Activated effector memory CD4-positive, alpha-beta T cell treated with anti-CD3 and anti-CD28 coated beads, Interleukin-2, amount 50 U/mL, for 16 hours (primary cell): ENCODE measurements around the gene PCSK6.

Source experiments
- DNase-seq: peaks from one replicate; pipeline ENCODE4 v3.0.0-alpha.2; 2020

Gene PCSK6

GRCh38 chr15:101444807-101445508 is 44.5 kb downstream of the PCSK6 start:
- DNase-seq: no peak

GRCh38 chr15:101444015-101444414 is 45.5 kb downstream of the PCSK6 start:
- no peak for DNase-seq

- DNase-seq: no peak
Observed at GRCh38 chr15:101442272-101442671, 47.2 kb downstream of the PCSK6 start.

- DNase-seq: no peak
Observed at GRCh38 chr15:101441696-101442095, 47.8 kb downstream of the PCSK6 start.

GRCh38 chr15:101440846-101441590 is 48.5 kb downstream of the PCSK6 start:
- no peak for DNase-seq

- DNase-seq: no peak
Observed at GRCh38 chr15:101439920-101440319, 49.6 kb downstream of the PCSK6 start.

- DNase-seq: no peak
Observed at GRCh38 chr15:101439285-101439919, 50.1 kb downstream of the PCSK6 start.

- DNase-seq: no peak
Observed at GRCh38 chr15:101438482-101439284, 50.8 kb downstream of the PCSK6 start.

- no peak for DNase-seq
Observed at GRCh38 chr15:101437618-101438481, 51.7 kb downstream of the PCSK6 start.

- no peak for DNase-seq
Observed at GRCh38 chr15:101437209-101437608, 52.3 kb downstream of the PCSK6 start.

- DNase-seq: no peak
Observed at GRCh38 chr15:101436526-101436925, 53.0 kb downstream of the PCSK6 start.

- DNase-seq: no peak
Observed at GRCh38 chr15:101435761-101436160, 53.7 kb downstream of the PCSK6 start.

GRCh38 chr15:101434032-101434920 is 55.2 kb downstream of the PCSK6 start:
- DNase-seq: no peak

- DNase-seq: no peak
Observed at GRCh38 chr15:101433396-101433795, 56.1 kb downstream of the PCSK6 start.

GRCh38 chr15:101432982-101433381 is 56.5 kb downstream of the PCSK6 start:
- DNase-seq: no peak

- DNase-seq: no peak
Observed at GRCh38 chr15:101431748-101432147, 57.8 kb downstream of the PCSK6 start.

- no peak for DNase-seq
Observed at GRCh38 chr15:101431301-101431700, 58.2 kb downstream of the PCSK6 start.

- no peak for DNase-seq
Observed at GRCh38 chr15:101429646-101430045, 59.9 kb downstream of the PCSK6 start.

GRCh38 chr15:101429191-101429590 is 60.3 kb downstream of the PCSK6 start:
- no peak for DNase-seq

- DNase-seq: no peak
Observed at GRCh38 chr15:101428758-101429157, 60.7 kb downstream of the PCSK6 start.
